ENCODE measurements around the gene TIGD3. TPM values are rescaled to one million over a fixed set of nuclear protein-coding genes. Genes with fewer than 3 reads are reported as not detected.
A peak's percentile ranks its signal among the peaks of the same experiment; 100 is the strongest.

TIGD3 gene
- total RNA-seq, 4 donors from 2014 or later = 0.30 to 0.59 TPM; not detected in 2

DNA sequence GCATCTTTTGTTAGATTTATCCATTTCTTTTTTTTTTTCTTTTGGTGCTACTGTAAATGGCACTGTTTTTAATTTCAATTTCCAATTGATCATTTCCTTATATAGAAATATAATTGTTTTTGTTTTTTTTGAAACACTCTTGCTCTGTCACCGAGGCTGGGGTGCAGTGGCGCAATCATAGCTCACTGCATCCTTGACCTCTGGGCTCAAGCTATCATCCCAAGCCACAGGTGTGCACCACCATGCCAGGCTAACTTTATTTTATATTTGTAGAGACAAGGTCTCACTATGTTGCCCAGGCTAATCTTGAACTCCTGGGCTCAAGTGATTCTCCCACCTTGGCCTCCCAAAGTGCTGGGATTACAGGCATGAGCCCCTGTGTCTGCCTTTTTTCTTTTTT, 48.2 kb downstream of the TIGD3 start:
- WGBS, 2 donors = 83 to 90% methylated on average over 2 of the region's 2 CpGs
- Histone ChIP-seq H3K27ac (no peak overlapping the region), H3K36me3 (peaks cover 0 to 99% (median 23%) of the 10 kb centered on the region in 3 donors), H3K4me3 (no peak overlapping the region), H3K27me3 (no peaks in the 10 kb centered on the region), H3K4me1 (peaks cover 0 to 13% (median 3%) of the 10 kb centered on the region in 4 donors), H3K9me3 (no peaks in the 10 kb centered on the region)
- TF ChIP-seq, protein P1, sequence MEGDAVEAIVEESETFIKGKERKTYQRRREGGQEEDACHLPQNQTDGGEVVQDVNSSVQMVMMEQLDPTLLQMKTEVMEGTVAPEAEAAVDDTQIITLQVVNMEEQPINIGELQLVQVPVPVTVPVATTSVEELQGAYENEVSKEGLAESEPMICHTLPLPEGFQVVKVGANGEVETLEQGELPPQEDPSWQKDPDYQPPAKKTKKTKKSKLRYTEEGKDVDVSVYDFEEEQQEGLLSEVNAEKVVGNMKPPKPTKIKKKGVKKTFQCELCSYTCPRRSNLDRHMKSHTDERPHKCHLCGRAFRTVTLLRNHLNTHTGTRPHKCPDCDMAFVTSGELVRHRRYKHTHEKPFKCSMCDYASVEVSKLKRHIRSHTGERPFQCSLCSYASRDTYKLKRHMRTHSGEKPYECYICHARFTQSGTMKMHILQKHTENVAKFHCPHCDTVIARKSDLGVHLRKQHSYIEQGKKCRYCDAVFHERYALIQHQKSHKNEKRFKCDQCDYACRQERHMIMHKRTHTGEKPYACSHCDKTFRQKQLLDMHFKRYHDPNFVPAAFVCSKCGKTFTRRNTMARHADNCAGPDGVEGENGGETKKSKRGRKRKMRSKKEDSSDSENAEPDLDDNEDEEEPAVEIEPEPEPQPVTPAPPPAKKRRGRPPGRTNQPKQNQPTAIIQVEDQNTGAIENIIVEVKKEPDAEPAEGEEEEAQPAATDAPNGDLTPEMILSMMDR (IDR thresholded peaks at IDR 0.05) = no peak
- no peak for TF ChIP-seq POLR2A (IDR thresholded peaks at IDR 0.05)
- TF ChIP-seq EP300 (IDR thresholded peaks at IDR 0.05) = no peak
- no peak for DNase-seq (ENCODE audit: low spot score in 2 of 2)

- Histone ChIP-seq H3K4me3 (no peak overlapping the region), H3K27ac (peak overlapping the region in 3 of 4 donors; percentile 1 to 43 (median 32)), H3K36me3 (peaks cover 0 to 99% (median 23%) of the 10 kb centered on the region in 3 donors), H3K27me3 (no peaks in the 10 kb centered on the region), H3K4me1 (peaks cover 0 to 13% (median 3%) of the 10 kb centered on the region in 4 donors), H3K9me3 (no peaks in the 10 kb centered on the region)
- 61 to 75% methylated on average over 9 to 12 of the region's 12 CpGs for WGBS, 2 donors
- DNase-seq (ENCODE audit: low spot score in 2 of 2) = no peak
- no peak for TF ChIP-seq POLR2A (IDR thresholded peaks at IDR 0.05)
- TF ChIP-seq, protein P1 (IDR thresholded peaks at IDR 0.05) = no peak
These were observed 49.1 kb downstream of the TIGD3 start for GRCh38 chr11:65403607-65404121.

GRCh38 chr11:65404210-65404609, 49.7 kb downstream of the TIGD3 start:
- Histone ChIP-seq H3K4me1 (peaks cover 0 to 13% (median 3%) of the 10 kb centered on the region in 4 donors), H3K9me3 (no peaks in the 10 kb centered on the region), H3K4me3 (no peak overlapping the region), H3K36me3 (peaks cover 0 to 99% (median 26%) of the 10 kb centered on the region in 3 donors), H3K27ac (peak overlapping the region in 2 of 4 donors; percentile 32 to 43), H3K27me3 (no peaks in the 10 kb centered on the region)
- 68 to 88% methylated on average over 13 of the region's 13 CpGs for WGBS, 2 donors
- DNase-seq (ENCODE audit: low spot score in 2 of 2) = no peak
- no peak for TF ChIP-seq EP300 (IDR thresholded peaks at IDR 0.05)
- TF ChIP-seq POLR2A (IDR thresholded peaks at IDR 0.05) = no peak
- TF ChIP-seq, protein P1 (IDR thresholded peaks at IDR 0.05) = no peak

DNA sequence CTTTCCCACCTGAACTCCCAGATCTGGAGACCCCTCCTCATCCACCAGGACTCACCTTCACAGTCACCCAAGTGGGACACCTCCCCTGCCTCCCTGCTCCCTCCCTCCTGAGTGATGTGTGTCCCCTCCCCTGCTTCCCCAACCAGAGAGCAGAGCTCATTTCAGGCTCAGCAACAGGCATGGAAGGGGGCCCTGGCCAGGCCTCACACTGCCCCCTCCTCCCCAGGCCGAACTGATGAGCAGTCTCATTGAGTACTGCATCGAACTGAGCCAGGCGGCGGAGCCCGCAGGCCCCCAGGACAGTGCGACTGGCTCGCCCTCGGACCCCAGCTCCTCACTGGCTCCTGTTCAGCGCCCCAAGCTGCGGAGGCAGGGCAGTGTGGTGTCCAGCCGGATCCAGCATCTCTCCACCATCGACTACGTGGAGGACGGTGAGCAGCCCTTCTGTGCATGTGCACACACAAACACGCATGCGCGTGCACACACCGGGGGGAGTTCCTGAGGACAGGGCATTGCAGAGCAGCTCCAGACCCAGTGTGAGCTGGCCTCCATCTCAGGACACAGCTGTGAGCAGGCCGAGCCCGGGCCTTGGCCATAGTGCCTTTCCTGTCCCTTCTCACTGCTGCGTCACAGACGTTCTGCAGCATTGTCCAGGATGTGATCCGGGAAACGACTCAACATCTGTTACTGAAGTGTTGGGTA, 50.2 kb downstream of the TIGD3 start:
- peaks cover 0 to 99% (median 29%) of the 10 kb centered on the region in 3 donors for H3K36me3 ChIP-seq
- no peaks in the 10 kb centered on the region for H3K9me3 ChIP-seq
- peak overlapping the region in 2 of 4 donors; percentile 32 to 43 for H3K27ac ChIP-seq
- no peak overlapping the region for H3K4me3 ChIP-seq
- H3K27me3 ChIP-seq = no peaks in the 10 kb centered on the region
- H3K4me1 ChIP-seq = peaks cover 0 to 13% (median 3%) of the 10 kb centered on the region in 4 donors
- TF ChIP-seq, protein P1 (IDR thresholded peaks at IDR 0.05) = no peak
- TF ChIP-seq EP300 (IDR thresholded peaks at IDR 0.05) (no peak), POLR2A (IDR thresholded peaks at IDR 0.05) (no peak)
- 90 to 94% methylated on average over 24 of the region's 24 CpGs for WGBS, 2 donors
- no peak for DNase-seq (ENCODE audit: low spot score in 2 of 2)

Other genes starting within 250 kb of the TIGD3 start
- 10 to 100 TPM; 13.6 to 93.0 (median 41.5) TPM for gene TM7SF2, start 242.9 kb upstream of the TIGD3 start, total RNA-seq
- 10 to 100 TPM; 19.2 to 26.8 (median 22.6) TPM for gene ZNHIT2, start 237.1 kb upstream of the TIGD3 start, total RNA-seq
- 1,000 to 10,000 TPM; 1,078 to 1,548 (median 1,229) TPM for gene FAU, start 232.6 kb upstream of the TIGD3 start, total RNA-seq
- gene MRPL49, start 232.4 kb upstream of the TIGD3 start, total RNA-seq = 10 to 100 TPM; 48.8 to 55.9 (median 54.2) TPM
- 10 to 100 TPM; 31.6 to 72.6 (median 58.3) TPM for gene SYVN1, start 220.2 kb upstream of the TIGD3 start, total RNA-seq
- gene SPDYC, start 184.5 kb upstream of the TIGD3 start, total RNA-seq = not detected
- gene CAPN1, start 172.8 kb upstream of the TIGD3 start, total RNA-seq = 100 to 1,000 TPM; 108 to 209 (median 150) TPM
- gene POLA2, start 92.8 kb upstream of the TIGD3 start, total RNA-seq = 10 to 100 TPM in 2 of 4 donors, 1 to 10 TPM in 2; 3.5 to 13.5 (median 10.0) TPM
- 10 to 100 TPM; 10.4 to 39.6 (median 24.9) TPM for gene CDC42EP2, start 39.9 kb upstream of the TIGD3 start, total RNA-seq
- 10 to 100 TPM; 44.7 to 47.6 (median 46.2) TPM for gene DPF2, start 20.9 kb upstream of the TIGD3 start, total RNA-seq
- gene SLC25A45, start 27.9 kb downstream of the TIGD3 start, total RNA-seq = 10 to 100 TPM in 2 of 4 donors, 1 to 10 TPM in 2; 1.8 to 22.5 (median 8.5) TPM
- gene FRMD8, start 31.9 kb downstream of the TIGD3 start, total RNA-seq = 100 to 1,000 TPM in 3 of 4 donors, 10 to 100 TPM in 1; 96.5 to 226 (median 128) TPM
- gene NEAT1, start 68.0 kb downstream of the TIGD3 start, total RNA-seq = 100 to 1,000 TPM; 427 to 571 (median 461) TPM
- over 10,000 TPM; 20,649 to 23,532 (median 22,230) TPM for gene MALAT1, start 144.3 kb downstream of the TIGD3 start, total RNA-seq
- 100 to 1,000 TPM; 109 to 128 (median 112) TPM for gene SCYL1, start 170.3 kb downstream of the TIGD3 start, total RNA-seq
- 100 to 1,000 TPM; 236 to 476 (median 386) TPM for gene LTBP3, start 203.6 kb downstream of the TIGD3 start, total RNA-seq
- 10 to 100 TPM; 49.6 to 70.8 (median 56.5) TPM for gene ZNRD2, start 215.7 kb downstream of the TIGD3 start, total RNA-seq
- 10 to 100 TPM; 40.8 to 55.3 (median 44.6) TPM for gene FAM89B, start 217.8 kb downstream of the TIGD3 start, total RNA-seq
- gene EHBP1L1, start 221.3 kb downstream of the TIGD3 start, total RNA-seq = 100 to 1,000 TPM in 3 of 4 donors, 10 to 100 TPM in 1; 87.3 to 186 (median 110) TPM
- gene KCNK7, start 241.0 kb downstream of the TIGD3 start, total RNA-seq = 1 to 10 TPM in 2 of 4 donors, under 1 TPM in 1, not detected in 1; 0.63 to 3.3 (median 1.2) TPM

Measured in tibial nerve (tissue), 4 donors.